Measurements from ENCODE around the gene IFITM2.
"Not testable (repeated sequence)": the region's sequence is repeated elsewhere in the genome, so short reads cannot be mapped to it uniquely, and the experiment has no call there.

The IFITM2 gene

DNA sequence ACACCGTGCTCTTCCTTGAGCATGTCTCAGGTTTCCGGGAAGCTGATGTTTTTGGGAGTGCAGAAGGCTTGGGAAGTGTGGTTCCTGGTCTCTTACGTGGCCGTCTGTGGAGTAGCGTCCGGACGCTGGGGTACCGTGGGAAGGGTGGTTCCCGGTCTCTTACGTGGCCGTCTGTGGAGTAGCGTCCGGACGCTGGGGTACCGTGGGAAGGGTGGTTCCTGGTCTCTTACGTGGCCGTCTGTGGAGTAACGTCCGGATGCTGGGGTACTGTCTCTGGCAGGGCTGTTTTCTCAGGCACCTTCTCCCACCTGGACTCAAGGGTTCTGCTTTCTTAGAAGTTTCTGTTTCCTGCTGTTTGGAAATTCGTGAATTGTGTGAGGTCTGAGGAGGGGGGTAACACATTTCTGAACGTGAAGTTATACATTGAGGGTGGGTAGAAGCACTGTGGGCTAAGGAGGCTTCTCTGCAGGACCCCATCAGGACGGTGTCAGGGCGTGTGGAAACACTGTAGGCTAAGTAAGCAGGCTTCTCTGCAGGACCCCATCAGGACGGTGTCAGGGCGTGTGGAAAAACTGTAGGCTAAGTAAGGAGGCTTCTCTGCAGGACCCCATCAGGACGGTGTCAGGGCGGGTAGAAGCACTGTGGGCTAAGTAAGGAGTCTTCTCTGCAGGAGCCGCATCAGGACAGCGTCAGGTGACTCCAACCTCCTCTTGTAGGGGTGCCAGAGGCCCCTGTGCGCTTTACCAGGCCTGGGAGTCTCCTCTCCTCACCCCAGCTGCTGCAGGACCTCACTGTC lies 18.4 kb downstream of the IFITM2 start:
- no peak for DNase-seq (ENCODE audit: low read depth, low spot score)

DNA sequence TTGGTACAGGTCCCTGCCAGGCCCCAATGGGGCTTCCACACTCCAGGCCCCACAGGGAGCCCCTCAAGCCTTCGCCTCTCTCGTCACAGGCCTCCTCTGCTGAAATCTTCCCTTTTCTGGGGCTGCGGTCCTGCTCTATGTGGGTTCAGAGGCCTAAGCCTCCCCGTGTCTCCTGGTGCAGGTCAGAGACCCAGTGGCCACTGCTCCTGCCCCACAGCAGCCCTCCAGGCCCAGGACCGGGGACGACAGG lies 18.9 kb downstream of the IFITM2 start:
- DNase-seq (ENCODE audit: low read depth, low spot score) = no peak

DNA sequence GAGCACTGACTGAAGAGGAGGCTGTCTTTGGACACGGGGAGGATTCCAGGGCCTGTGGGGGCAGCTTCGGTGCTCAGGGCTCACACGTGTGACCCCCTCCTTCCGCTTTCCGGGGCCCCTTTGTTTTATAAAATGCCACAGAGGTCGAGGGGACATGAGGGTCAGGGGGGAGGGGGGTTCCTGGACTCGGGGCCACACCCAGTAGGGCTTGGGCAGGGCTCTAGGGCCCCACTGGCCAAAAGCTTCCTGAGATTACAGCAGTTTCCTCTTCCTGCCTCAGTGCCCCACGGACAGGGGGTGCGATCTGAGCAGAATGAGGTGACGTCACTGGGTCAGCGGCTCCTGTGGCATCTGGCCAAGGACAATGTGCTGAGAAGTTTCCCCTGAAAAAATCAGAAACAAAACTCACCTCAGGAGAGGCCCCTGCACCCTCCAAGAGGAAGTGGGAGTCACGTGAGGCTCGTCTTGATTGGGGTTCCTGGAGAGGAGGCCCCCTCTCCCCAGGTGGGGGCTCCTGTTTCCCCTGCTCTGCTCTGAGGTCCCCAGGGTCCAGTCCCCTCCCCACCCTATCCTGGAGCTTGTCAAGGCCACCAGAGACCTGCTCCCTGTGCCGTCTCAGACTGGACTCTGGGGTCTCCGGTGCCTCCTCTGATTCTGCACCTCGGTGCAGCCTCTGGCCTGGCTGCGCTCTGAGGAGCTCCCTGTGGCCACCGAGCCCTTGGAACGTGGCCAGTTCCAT lies 19.4 kb downstream of the IFITM2 start:
- no peak for DNase-seq (ENCODE audit: low read depth, low spot score)

DNA sequence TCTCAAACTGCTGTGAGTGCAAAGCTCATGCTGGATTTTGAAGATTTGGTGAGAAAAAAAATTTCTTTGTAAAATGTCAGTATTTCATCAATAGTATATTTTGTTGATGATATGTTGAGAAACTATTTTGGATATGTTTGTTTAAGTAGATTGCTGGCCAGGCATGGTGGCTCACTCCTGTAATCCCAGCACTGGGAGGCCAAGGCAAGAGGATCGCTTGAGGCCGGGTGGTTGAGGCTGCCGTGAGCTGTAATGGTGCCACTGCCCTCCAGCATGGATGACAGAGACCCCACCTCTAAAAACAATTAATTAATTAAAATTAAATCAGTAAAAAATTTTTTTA lies 19.9 kb downstream of the IFITM2 start:
- DNase-seq (ENCODE audit: low read depth, low spot score) = no peak

DNA sequence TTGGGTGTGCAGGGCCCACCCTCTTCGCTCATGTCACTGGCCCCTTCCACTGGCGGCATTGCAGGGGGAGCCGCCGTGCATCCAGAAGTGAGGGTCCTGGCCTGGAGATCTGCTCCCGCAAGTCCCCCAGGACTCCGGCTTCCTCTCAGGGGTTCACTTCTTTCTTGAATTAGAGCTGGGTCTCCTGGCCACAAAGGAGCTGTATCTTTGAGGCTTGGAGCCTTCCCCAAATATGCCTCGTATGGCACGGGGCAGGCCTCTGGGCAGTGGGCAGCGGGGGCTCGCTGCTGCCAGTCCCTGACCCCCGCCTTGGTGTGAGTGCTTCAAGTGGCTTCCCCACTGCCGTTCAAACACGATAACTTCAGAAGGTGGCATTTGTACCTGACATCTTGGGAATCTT lies 20.4 kb downstream of the IFITM2 start:
- DNase-seq (ENCODE audit: low read depth, low spot score) = no peak

- not testable (repeated sequence) for DNase-seq (ENCODE audit: low read depth, low spot score)
These were observed 21.0 kb downstream of the IFITM2 start for GRCh38 chr11:328516-329100.

DNA sequence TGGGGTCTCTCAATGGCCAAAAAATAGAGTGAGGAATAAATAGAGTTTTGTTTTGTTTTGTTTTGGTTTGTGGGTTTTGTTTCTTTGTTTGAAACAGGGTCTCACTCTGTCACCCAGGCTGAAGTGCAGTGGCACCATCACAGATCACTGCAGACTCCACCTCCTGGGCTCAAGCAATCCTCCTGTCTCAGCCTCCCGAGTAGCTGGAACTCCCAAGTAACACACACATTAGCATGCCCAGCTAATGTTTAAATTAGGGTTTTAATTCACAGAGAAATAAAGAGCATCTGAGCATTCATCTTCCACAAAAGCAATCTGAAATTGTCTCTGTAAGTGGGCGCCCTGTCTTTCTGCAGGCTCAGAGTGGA lies 22.3 kb downstream of the IFITM2 start:
- no peak for DNase-seq (ENCODE audit: low read depth, low spot score)

GRCh38 chr11:330307-330693 lies 22.7 kb downstream of the IFITM2 start:
- DNase-seq (ENCODE audit: low read depth, low spot score) = no peak

- DNase-seq (ENCODE audit: low read depth, low spot score) = no peak
These were observed 23.2 kb downstream of the IFITM2 start for GRCh38 chr11:330694-331357.

- DNase-seq (ENCODE audit: low read depth, low spot score) = no peak
These were observed 23.9 kb downstream of the IFITM2 start for GRCh38 chr11:331358-332060.

- DNase-seq (ENCODE audit: low read depth, low spot score) = no peak
These were observed 25.2 kb downstream of the IFITM2 start for GRCh38 chr11:332651-333480.

GRCh38 chr11:333616-334263 lies 26.1 kb downstream of the IFITM2 start:
- not testable (repeated sequence) for DNase-seq (ENCODE audit: low read depth, low spot score)

- no peak for DNase-seq (ENCODE audit: low read depth, low spot score)
These were observed 26.8 kb downstream of the IFITM2 start for GRCh38 chr11:334264-334994.

GRCh38 chr11:335779-336658 lies 28.4 kb downstream of the IFITM2 start:
- no peak for DNase-seq (ENCODE audit: low read depth, low spot score)

- no peak for DNase-seq (ENCODE audit: low read depth, low spot score)
These were observed 29.1 kb downstream of the IFITM2 start for GRCh38 chr11:336659-337198.

DNA sequence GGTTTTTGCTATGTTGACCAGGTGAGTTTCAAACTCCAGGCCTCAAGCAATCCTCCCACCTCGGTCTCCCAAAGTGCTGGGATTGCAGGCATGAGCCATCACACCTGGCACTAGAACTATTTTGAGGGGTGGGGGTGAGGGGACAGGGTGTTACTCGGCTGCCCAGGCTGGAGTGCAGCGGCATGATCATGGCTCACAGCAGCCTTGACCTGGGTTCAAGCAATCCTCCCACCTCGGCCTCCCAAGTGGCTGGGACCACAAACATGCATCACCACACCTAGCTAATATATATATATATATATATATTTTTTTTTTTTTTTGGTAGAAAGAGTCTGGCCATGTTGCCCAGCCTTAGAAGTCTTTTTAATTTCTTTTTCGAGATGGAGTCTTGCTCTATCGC lies 30.1 kb downstream of the IFITM2 start:
- no peak for DNase-seq (ENCODE audit: low read depth, low spot score)

GRCh38 chr11:339963-340362 lies 32.3 kb downstream of the IFITM2 start:
- no peak for DNase-seq (ENCODE audit: low read depth, low spot score)
